C4-2B (cell line): Measurements from ENCODE around the gene CSKMT.

Source experiments
- CTCF ChIP-seq: fragments of 450-650 bp; conservative IDR thresholded peaks from 2 replicates; pipeline ENCODE4 v1.5.1; 2017; ENCODE audit warnings: mild to moderate bottlenecking
- ZFX ChIP-seq: fragments of 450-650 bp; IDR thresholded peaks from 2 replicates; pipeline ENCODE4 v1.6.1; 2017

- no peak for TF ChIP-seq CTCF
- no peak for TF ChIP-seq ZFX
These were observed 16.1 kb upstream of the CSKMT start for GRCh38 chr11:62648967-62649364.
